Vagina (tissue), 2 donors: ENCODE measurements around the gene ADCY9.

ENCODE experiments used
- POLR2A ChIP-seq, 2 donors: fragments of 450-650 bp; IDR thresholded peaks; one replicate each; pipeline ENCODE4 v1.6.1; 2017; ENCODE audit warnings: antibody characterized with exemption in 2 of 2, mild to moderate bottlenecking in 2 of 2, moderate library complexity in 2 of 2
- TF ChIP-seq, protein P1 (sequence below), 3 experiments: fragments of 450-650 bp in 2 of 3; fragments of 200-600 bp in 1 of 3; sonication (generic) in 1 of 3; IDR thresholded peaks; one replicate each; pipeline ENCODE4 v1.5.1; 2017 to 2019; ENCODE audit warnings: antibody characterized with exemption in 3 of 3, mild to moderate bottlenecking in 2 of 3, moderate library complexity in 2 of 3

DNA sequence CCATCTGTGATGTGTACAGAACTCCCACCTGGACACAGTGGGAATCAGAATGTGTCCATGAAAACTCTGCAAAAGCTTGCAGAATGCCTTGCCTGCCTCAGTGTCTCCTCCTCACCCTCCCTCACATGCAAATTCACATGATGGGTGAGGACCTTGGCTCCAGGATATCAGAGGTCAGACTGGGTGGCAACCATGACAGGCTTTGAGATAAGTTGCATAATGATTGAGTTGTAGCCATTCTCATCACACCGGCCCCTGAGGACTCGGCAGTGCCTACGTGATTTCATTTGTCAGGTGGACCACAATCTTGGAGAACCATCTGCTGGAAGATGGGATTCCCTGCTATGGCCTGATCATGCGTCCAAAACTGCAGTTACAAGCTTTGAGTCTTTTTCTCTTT, 3.9 kb upstream of the ADCY9 start:
- TF ChIP-seq, protein P1, sequence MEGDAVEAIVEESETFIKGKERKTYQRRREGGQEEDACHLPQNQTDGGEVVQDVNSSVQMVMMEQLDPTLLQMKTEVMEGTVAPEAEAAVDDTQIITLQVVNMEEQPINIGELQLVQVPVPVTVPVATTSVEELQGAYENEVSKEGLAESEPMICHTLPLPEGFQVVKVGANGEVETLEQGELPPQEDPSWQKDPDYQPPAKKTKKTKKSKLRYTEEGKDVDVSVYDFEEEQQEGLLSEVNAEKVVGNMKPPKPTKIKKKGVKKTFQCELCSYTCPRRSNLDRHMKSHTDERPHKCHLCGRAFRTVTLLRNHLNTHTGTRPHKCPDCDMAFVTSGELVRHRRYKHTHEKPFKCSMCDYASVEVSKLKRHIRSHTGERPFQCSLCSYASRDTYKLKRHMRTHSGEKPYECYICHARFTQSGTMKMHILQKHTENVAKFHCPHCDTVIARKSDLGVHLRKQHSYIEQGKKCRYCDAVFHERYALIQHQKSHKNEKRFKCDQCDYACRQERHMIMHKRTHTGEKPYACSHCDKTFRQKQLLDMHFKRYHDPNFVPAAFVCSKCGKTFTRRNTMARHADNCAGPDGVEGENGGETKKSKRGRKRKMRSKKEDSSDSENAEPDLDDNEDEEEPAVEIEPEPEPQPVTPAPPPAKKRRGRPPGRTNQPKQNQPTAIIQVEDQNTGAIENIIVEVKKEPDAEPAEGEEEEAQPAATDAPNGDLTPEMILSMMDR (IDR thresholded peaks at IDR 0.05): no peak
- no peak for TF ChIP-seq POLR2A (IDR thresholded peaks at IDR 0.05)
